GM20000 (cell line): ENCODE results near the gene RALY.

ENCODE experiments used
- DNase-seq: peaks from one replicate; pipeline ENCODE4 v3.0.0; 2012; ENCODE audit warnings: low spot score
- CTCF ChIP-seq: IDR thresholded peaks from 2 replicates; pipeline ENCODE4 v1.5.1; 2012; ENCODE audit warnings: mild to moderate bottlenecking, control low read depth; ENCODE audit errors: extremely low read depth, missing control alignments

RALY gene

GRCh38 chr20:34047010-34047687 is 53.4 kb downstream of the RALY start:
- no peak for DNase-seq
- no peak for TF ChIP-seq CTCF

- no peak for TF ChIP-seq CTCF
- DNase-seq, result no peak
Observed at GRCh38 chr20:34047917-34048316, 54.2 kb downstream of the RALY start.

GRCh38 chr20:34049389-34049788 is 55.7 kb downstream of the RALY start:
- TF ChIP-seq CTCF, result no peak
- no peak for DNase-seq

- TF ChIP-seq CTCF, result no peak
Observed at GRCh38 chr20:34049897-34050695, 56.4 kb downstream of the RALY start.

GRCh38 chr20:34052414-34052813 is 58.7 kb downstream of the RALY start:
- DNase-seq, result no peak
- TF ChIP-seq CTCF, result no peak

More at GRCh38 chr20:34049897-34050695, 56.4 kb downstream of the RALY start:
- DNase-seq, result no peak

- no peak for DNase-seq
- TF ChIP-seq CTCF, result no peak
Observed at GRCh38 chr20:34055290-34055689, 61.6 kb downstream of the RALY start.

GRCh38 chr20:34058831-34059230 is 65.1 kb downstream of the RALY start:
- no peak for DNase-seq
- TF ChIP-seq CTCF, result no peak
